ENCODE results near the gene SAP30BP.

Gene SAP30BP

GRCh38 chr17:75650874-75651273 is 16.3 kb upstream of the SAP30BP start:
- no peak for FAIRE-seq

GRCh38 chr17:75652341-75652740 is 14.8 kb upstream of the SAP30BP start:
- FAIRE-seq, result no peak

GRCh38 chr17:75652934-75653549 is 14.1 kb upstream of the SAP30BP start:
- FAIRE-seq, result no peak

- no peak for FAIRE-seq
Measured at GRCh38 chr17:75654176-75654575, 13.0 kb upstream of the SAP30BP start.

GRCh38 chr17:75658237-75658636 is 8.9 kb upstream of the SAP30BP start:
- FAIRE-seq, result no peak

GRCh38 chr17:75661531-75661930 is 5.6 kb upstream of the SAP30BP start:
- no peak for FAIRE-seq

GRCh38 chr17:75662511-75662910 is 4.6 kb upstream of the SAP30BP start:
- no peak for FAIRE-seq

- FAIRE-seq, result no peak
Measured at GRCh38 chr17:75664099-75664549, 3.0 kb upstream of the SAP30BP start.

GRCh38 chr17:75665981-75666380 is 1.2 kb upstream of the SAP30BP start:
- no peak for FAIRE-seq

- FAIRE-seq, result no peak
Measured at GRCh38 chr17:75667825-75668224, 687 bp downstream of the SAP30BP start.

GRCh38 chr17:75668489-75668888 is 1.4 kb downstream of the SAP30BP start:
- FAIRE-seq, result no peak

GRCh38 chr17:75670868-75671267 is 3.7 kb downstream of the SAP30BP start:
- FAIRE-seq, result no peak

GRCh38 chr17:75672011-75672410 is 4.9 kb downstream of the SAP30BP start:
- no peak for FAIRE-seq

GRCh38 chr17:75673487-75673886 is 6.3 kb downstream of the SAP30BP start:
- FAIRE-seq, result no peak

- FAIRE-seq, result no peak
Measured at GRCh38 chr17:75676461-75676860, 9.3 kb downstream of the SAP30BP start.

GRCh38 chr17:75679706-75680211 is 12.6 kb downstream of the SAP30BP start:
- no peak for FAIRE-seq

GRCh38 chr17:75680431-75680830 is 13.3 kb downstream of the SAP30BP start:
- FAIRE-seq, result no peak

- no peak for FAIRE-seq
Measured at GRCh38 chr17:75681289-75681688, 14.2 kb downstream of the SAP30BP start.

- no peak for FAIRE-seq
Measured at GRCh38 chr17:75683583-75683982, 16.4 kb downstream of the SAP30BP start.

- no peak for FAIRE-seq
Measured at GRCh38 chr17:75684249-75684648, 17.1 kb downstream of the SAP30BP start.

GRCh38 chr17:75684924-75685323 is 17.8 kb downstream of the SAP30BP start:
- FAIRE-seq, result no peak

GRCh38 chr17:75685499-75685898 is 18.4 kb downstream of the SAP30BP start:
- no peak for FAIRE-seq

GRCh38 chr17:75688209-75688825 is 21.2 kb downstream of the SAP30BP start:
- no peak for FAIRE-seq

- no peak for FAIRE-seq
Measured at GRCh38 chr17:75689441-75689873, 22.3 kb downstream of the SAP30BP start.

Data from colon (tissue), 2 donors.